Spleen (tissue), 7 donors: ENCODE results near the gene OSM.

ENCODE experiments used
- POLR2A ChIP-seq, 3 donors: fragments of 450-650 bp; IDR thresholded peaks; one replicate each; pipeline ENCODE4 v1.5.1; 2017; ENCODE audit warnings: antibody characterized with exemption in 3 of 3, mild to moderate bottlenecking in 1 of 3
- POLR2AphosphoS5 ChIP-seq, 3 donors: sonication (generic); formaldehyde crosslinking; IDR thresholded peaks; one replicate each; pipeline ENCODE4 v1.5.1; 2017; ENCODE audit warnings: antibody characterized with exemption in 3 of 3
- TF ChIP-seq, protein P1 (sequence below), 11 experiments: fragments of 200-600 bp in 7 of 11; fragments of 450-650 bp in 4 of 11; sonication (generic) in 4 of 11; IDR thresholded peaks in 8 of 11; conservative IDR thresholded peaks in 3 of 11; 1 replicate in 7 of 11; 2 replicates in 4 of 11; pipeline versions ENCODE4 v1.4.0 to v1.8.0; 2016 to 2021; ENCODE audit warnings: antibody characterized with exemption in 11 of 11, inconsistent platforms in 4 of 11, mild to moderate bottlenecking in 1 of 11
- donor health status: DM: no; HTN: no; CAD: no; lungs with moderate emphysema.
- donor health status: DM: no; HTN: no; CAD: no.
- donor health status: DM: no; HTN: no; CAD: no.

DNA sequence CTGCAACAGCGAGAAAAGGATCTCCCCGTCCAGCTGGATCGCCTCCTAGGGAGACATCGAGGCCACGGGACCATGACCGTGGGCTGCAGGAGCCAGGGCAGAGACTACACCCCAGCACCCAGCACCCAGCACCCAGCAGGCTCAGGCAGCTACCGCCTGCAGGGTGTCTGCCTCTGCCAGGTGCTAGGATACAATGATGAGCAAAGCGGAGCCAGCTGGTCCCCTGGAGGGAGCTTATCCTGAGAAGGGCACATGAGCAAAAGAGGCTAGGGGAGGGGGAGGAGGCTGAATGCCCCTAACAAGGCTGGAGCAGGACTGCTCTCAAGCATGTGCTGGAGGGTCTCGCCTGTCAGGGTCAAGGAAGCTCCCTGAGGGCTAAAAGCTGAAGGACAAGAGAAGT is 27.4 kb upstream of the OSM start:
- TF ChIP-seq POLR2A (IDR thresholded peaks at IDR 0.05) (no peak), POLR2AphosphoS5 (IDR thresholded peaks at IDR 0.05) (no peak)
- TF ChIP-seq, protein P1, sequence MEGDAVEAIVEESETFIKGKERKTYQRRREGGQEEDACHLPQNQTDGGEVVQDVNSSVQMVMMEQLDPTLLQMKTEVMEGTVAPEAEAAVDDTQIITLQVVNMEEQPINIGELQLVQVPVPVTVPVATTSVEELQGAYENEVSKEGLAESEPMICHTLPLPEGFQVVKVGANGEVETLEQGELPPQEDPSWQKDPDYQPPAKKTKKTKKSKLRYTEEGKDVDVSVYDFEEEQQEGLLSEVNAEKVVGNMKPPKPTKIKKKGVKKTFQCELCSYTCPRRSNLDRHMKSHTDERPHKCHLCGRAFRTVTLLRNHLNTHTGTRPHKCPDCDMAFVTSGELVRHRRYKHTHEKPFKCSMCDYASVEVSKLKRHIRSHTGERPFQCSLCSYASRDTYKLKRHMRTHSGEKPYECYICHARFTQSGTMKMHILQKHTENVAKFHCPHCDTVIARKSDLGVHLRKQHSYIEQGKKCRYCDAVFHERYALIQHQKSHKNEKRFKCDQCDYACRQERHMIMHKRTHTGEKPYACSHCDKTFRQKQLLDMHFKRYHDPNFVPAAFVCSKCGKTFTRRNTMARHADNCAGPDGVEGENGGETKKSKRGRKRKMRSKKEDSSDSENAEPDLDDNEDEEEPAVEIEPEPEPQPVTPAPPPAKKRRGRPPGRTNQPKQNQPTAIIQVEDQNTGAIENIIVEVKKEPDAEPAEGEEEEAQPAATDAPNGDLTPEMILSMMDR (IDR thresholded peaks at IDR 0.05 in 8 of 11, conservative IDR thresholded peaks at IDR 0.05 in 3 of 11), result no peak
